GM23338 (cell line): ENCODE results near the gene MYO16. TPM values are rescaled to one million over a fixed set of nuclear protein-coding genes. Genes with fewer than 3 reads are reported as not detected.

Experiments
- ATAC-seq: fragments of 200-7000 bp; cut with Tn5 transposase; 3 replicates; pipeline ENCODE4 v1.9.1; 2020
- DNase-seq: peaks from one replicate; pipeline ENCODE4 v3.0.0-alpha.2; 2015; ENCODE audit warnings: low spot score
- H2AFZ ChIP-seq: fragments of 200-600 bp; sonication (generic); 2 replicates; pipeline ENCODE4 v1.8.0; 2016; ENCODE audit warnings: antibody characterized with exemption, mild to moderate bottlenecking, moderate library complexity
- H3F3A ChIP-seq: fragments of 200-600 bp; sonication (generic); replicated peaks from 2 replicates; pipeline ENCODE4 v1.8.0; 2017; ENCODE audit warnings: antibody characterized with exemption, mixed run types, low read depth
- H3K27ac ChIP-seq: fragments of 200-600 bp; sonication (generic); 2 replicates; pipeline ENCODE4 v1.6.1; 2016; ENCODE audit warnings: low read depth
- H3K27me3 ChIP-seq: fragments of 200-600 bp; sonication (generic); 2 replicates; pipeline ENCODE4 v1.8.0; 2016; ENCODE audit warnings: mild to moderate bottlenecking, mixed run types, moderate library complexity; ENCODE audit not compliant: insufficient read depth
- H3K36me3 ChIP-seq: fragments of 200-600 bp; sonication (generic); 2 replicates; pipeline ENCODE4 v1.8.0; 2016; ENCODE audit warnings: mild to moderate bottlenecking; ENCODE audit not compliant: insufficient read depth
- H3K4me1 ChIP-seq: fragments of 200-600 bp; sonication (generic); 2 replicates; pipeline ENCODE4 v1.8.0; 2016; ENCODE audit warnings: mild to moderate bottlenecking, moderate library complexity; ENCODE audit not compliant: insufficient read depth
- H3K4me2 ChIP-seq: fragments of 200-600 bp; sonication (generic); 2 replicates; pipeline ENCODE4 v1.7.1; 2017; ENCODE audit warnings: mixed run types
- H3K4me3 ChIP-seq: fragments of 200-600 bp; sonication (generic); 2 replicates; pipeline ENCODE4 v1.6.1; 2016; ENCODE audit warnings: mixed run types
- H3K79me2 ChIP-seq: fragments of 200-600 bp; sonication (generic); replicated peaks from 2 replicates; pipeline ENCODE4 v1.8.0; 2017; ENCODE audit warnings: mild to moderate bottlenecking; ENCODE audit not compliant: insufficient read depth
- H3K9me2 ChIP-seq: fragments of 200-600 bp; sonication (generic); 2 replicates; pipeline ENCODE4 v1.8.0; 2017; ENCODE audit not compliant: insufficient read depth
- H4K20me1 ChIP-seq: fragments of 200-600 bp; sonication (generic); replicated peaks from 2 replicates; pipeline ENCODE4 v1.8.0; 2017; ENCODE audit warnings: mild to moderate bottlenecking; ENCODE audit not compliant: insufficient read depth
- H3K27ac Mint-ChIP-seq: 2 replicates; pipeline ENCODE4 v1.8.0; 2020; ENCODE audit warnings: inconsistent platforms, mild to moderate bottlenecking, moderate library complexity, mixed read lengths
- H3K27me3 Mint-ChIP-seq: 3 replicates; pipeline ENCODE4 v1.8.0; 2022; ENCODE audit warnings: low read depth, mild to moderate bottlenecking, moderate library complexity, mixed read lengths, inconsistent platforms; ENCODE audit not compliant: insufficient read depth, poor library complexity
- H3K36me3 Mint-ChIP-seq: 3 replicates; pipeline ENCODE4 v1.8.0; 2021; ENCODE audit warnings: low read depth, mild to moderate bottlenecking, inconsistent platforms, moderate library complexity, mixed read lengths
- H3K4me1 Mint-ChIP-seq: 3 replicates; pipeline ENCODE4 v1.8.0; 2020; ENCODE audit warnings: mild to moderate bottlenecking, inconsistent platforms, mixed read lengths
- H3K4me3 Mint-ChIP-seq: 3 replicates; pipeline ENCODE4 v1.8.0; 2021; ENCODE audit warnings: moderate library complexity, mild to moderate bottlenecking, inconsistent platforms, mixed read lengths
- H3K9me3 Mint-ChIP-seq: 3 replicates; pipeline ENCODE4 v1.8.0; 2020; ENCODE audit warnings: moderate library complexity, mild to moderate bottlenecking, inconsistent platforms, mixed read lengths
- CREB1 ChIP-seq: fragments of 250-450 bp; sonication (Bioruptor Pico); IDR thresholded peaks from 2 replicates; pipeline ENCODE4 v1.5.0; 2020; ENCODE audit warnings: low read depth, mild to moderate bottlenecking, moderate library complexity
- CTCF ChIP-seq, 2 experiments: fragments of 200-600 bp in 1 of 2; sonication (generic) in 1 of 2; conservative IDR thresholded peaks; 2 replicates each; pipeline versions ENCODE4 v1.5.1 to v1.6.1; 2016 to 2017; ENCODE audit warnings: antibody characterized with exemption in 2 of 2, low read depth in 2 of 2, mild to moderate bottlenecking in 2 of 2, moderate library complexity in 1 of 2
- EZH2 ChIP-seq: fragments of 200-600 bp; sonication (generic); IDR thresholded peaks from one replicate; pipeline ENCODE4 v1.8.0; 2017; ENCODE audit warnings: antibody characterized with exemption, mild to moderate bottlenecking, low read depth; ENCODE audit not compliant: unreplicated experiment
- EZH2phosphoT487 ChIP-seq: fragments of 200-600 bp; sonication (generic); IDR thresholded peaks from one replicate; pipeline ENCODE4 v1.8.1; 2018; ENCODE audit warnings: antibody characterized with exemption; ENCODE audit not compliant: unreplicated experiment
- JUNB ChIP-seq: IDR thresholded peaks from one replicate; pipeline ENCODE4 v1.6.1; 2016; ENCODE audit warnings: antibody characterized with exemption; ENCODE audit not compliant: unreplicated experiment
- NANOG ChIP-seq: IDR thresholded peaks from 2 replicates; pipeline ENCODE4 v1.6.1; 2016; ENCODE audit warnings: antibody characterized with exemption, borderline replicate concordance
- POLR2AphosphoS5 ChIP-seq: IDR thresholded peaks from 2 replicates; pipeline ENCODE4 v1.6.1; 2016; ENCODE audit warnings: antibody characterized with exemption, low read depth
- REST ChIP-seq: IDR thresholded peaks from one replicate; pipeline ENCODE4 v1.6.1; 2018; ENCODE audit warnings: antibody characterized with exemption; ENCODE audit not compliant: unreplicated experiment
- STAT1 ChIP-seq: IDR thresholded peaks from one replicate; pipeline ENCODE4 v1.6.1; 2016; ENCODE audit warnings: antibody characterized with exemption; ENCODE audit not compliant: unreplicated experiment
- ZNF114 ChIP-seq: fragments of 250-450 bp; sonication (Bioruptor Pico); IDR thresholded peaks from 2 replicates; pipeline ENCODE4 v1.5.0; 2020; ENCODE audit warnings: mild to moderate bottlenecking, moderate library complexity
- ZNF331 ChIP-seq: fragments of 250-450 bp; sonication (Bioruptor Pico); IDR thresholded peaks from 2 replicates; pipeline ENCODE4 v1.5.0; 2020; ENCODE audit warnings: low read depth, mild to moderate bottlenecking, moderate library complexity
- polyA plus RNA-seq: library from polyadenylated mRNA; unstranded; fragments of >200 nt; fragmentation: Nextera tagmentation; extraction: Ambion mirVana; gene quantifications from 2 replicates; pipeline ENCODE4 v1.2.1, GENCODE V29; 2016
- total RNA-seq: library from RNA; depleted of rRNA; stranded (reverse); fragments of >200 nt; shearing (Covaris generic); gene quantifications from 2 replicates; pipeline ENCODE4 v1.2.3, GENCODE V29; 2014
- TF ChIP-seq, protein P1 (sequence below): IDR thresholded peaks from 2 replicates; pipeline ENCODE4 v1.6.1; 2016; ENCODE audit warnings: antibody characterized with exemption

The MYO16 gene
- total and polyA plus RNA-seq, 2 experiments from 2014 or later: 0.10 to 0.13 TPM

DNA sequence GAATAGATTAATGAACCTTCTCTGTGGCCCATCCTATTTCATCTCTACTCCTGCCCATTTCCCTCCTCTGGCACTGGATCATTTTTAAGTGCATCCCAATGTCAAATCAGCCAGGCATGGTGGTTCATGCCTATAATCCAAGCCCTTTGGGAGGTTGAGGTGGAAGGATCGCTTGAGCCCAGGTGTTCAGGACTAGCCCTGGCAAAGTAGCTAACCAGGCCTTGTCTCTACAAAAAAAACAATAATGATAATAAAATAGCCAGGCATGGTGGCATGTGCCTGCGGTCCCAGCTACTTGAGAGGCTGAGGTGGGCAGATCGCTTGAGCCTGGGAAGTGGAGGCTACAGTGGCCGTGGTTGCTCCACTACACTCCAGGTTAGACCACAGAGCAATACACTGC lies 517.0 kb downstream of the MYO16 start (continued):
- TF ChIP-seq, protein P1, sequence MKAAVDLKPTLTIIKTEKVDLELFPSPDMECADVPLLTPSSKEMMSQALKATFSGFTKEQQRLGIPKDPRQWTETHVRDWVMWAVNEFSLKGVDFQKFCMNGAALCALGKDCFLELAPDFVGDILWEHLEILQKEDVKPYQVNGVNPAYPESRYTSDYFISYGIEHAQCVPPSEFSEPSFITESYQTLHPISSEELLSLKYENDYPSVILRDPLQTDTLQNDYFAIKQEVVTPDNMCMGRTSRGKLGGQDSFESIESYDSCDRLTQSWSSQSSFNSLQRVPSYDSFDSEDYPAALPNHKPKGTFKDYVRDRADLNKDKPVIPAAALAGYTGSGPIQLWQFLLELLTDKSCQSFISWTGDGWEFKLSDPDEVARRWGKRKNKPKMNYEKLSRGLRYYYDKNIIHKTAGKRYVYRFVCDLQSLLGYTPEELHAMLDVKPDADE: no peak
- TF ChIP-seq EZH2phosphoT487 (no peak), NANOG (no peak), CREB1 (CRISPR knock-in tag) (no peak), STAT1 (no peak), EZH2 (no peak), POLR2AphosphoS5 (no peak)

DNA sequence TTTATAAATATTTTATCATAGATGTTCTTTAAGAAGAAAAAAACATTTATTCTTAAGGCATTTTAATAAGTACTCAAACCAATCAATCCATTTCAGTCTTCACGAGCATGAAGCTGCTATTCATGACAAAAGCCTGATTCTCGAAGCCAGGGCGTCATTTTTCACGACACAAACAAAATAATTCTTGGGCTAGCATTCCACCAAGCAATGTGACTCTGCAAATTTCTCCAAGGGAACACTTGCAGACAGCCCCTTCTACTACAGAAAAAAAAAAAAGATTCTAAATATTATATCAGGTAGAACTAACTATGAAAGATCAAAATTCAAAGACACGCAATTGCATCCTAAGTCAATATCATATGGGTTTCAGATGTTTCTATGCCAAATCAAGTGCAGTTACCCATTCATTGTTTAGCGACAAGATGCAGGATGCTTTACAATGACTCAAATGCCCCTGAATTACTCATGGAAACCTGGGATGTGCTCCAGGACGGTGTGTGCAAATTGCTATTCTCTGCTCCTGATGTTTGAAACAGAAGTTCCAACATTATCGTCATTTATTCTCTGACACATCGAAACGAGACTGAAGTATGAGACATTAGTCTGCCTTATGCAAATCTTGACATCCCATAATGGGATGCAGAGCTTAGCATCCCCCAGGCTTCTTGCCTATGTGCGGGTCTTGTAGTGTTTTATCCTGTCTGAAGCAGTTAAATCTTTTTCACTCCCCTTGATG lies 517.7 kb downstream of the MYO16 start:
- no peak for DNase-seq
- Histone ChIP-seq H3K4me2 (no peak overlapping the region), H3K9me2 (no peaks in the 10 kb centered on the region), H3K36me3 (no peaks in the 10 kb centered on the region), H3K4me3 (no peak overlapping the region), H3K27me3 (no peaks in the 10 kb centered on the region), H3K79me2 (no peaks in the 10 kb centered on the region), H4K20me1 (no peaks in the 10 kb centered on the region), H2AFZ (no peak overlapping the region), H3K27ac (no peak overlapping the region), H3K4me1 (0 out of 2 replicates have a peak, but pooled peaks cover 5% of the 10 kb centered on the region), H3F3A (no peaks in the 10 kb centered on the region)
- H3K27ac Mint-ChIP-seq: no peak overlapping the region
- ATAC-seq: no peak
- no peaks in the 10 kb centered on the region for H3K9me3 Mint-ChIP-seq
- H3K36me3 Mint-ChIP-seq: no peaks in the 10 kb centered on the region; the same call in 2 of the 3 replicates
- H3K4me3 Mint-ChIP-seq: no peak overlapping the region
- H3K27me3 Mint-ChIP-seq: peaks cover 2% of the 10 kb centered on the region
- H3K4me1 Mint-ChIP-seq: peaks cover 19% of the 10 kb centered on the region
- TF ChIP-seq JUNB (no peak), STAT1 (no peak), NANOG (no peak), ZNF114 (CRISPR knock-in tag) (no peak), REST (no peak), ZNF331 (CRISPR knock-in tag) (no peak), EZH2 (no peak), POLR2AphosphoS5 (no peak), CREB1 (CRISPR knock-in tag) (no peak), CTCF (conservative IDR thresholded peaks at IDR 0.05; ENCODE audit: low read depth in 2 of 2) (no peak), EZH2phosphoT487 (no peak)
- TF ChIP-seq, protein P1: no peak
